GM19372 (cell line): ENCODE measurements around the gene ROCK1.
"Not testable (repeated sequence)": the region's sequence is repeated elsewhere in the genome, so short reads cannot be mapped to it uniquely, and the experiment has no call there.

Experiments used
- ATAC-seq: cut with Tn5 transposase; IDR thresholded peaks from one replicate; pipeline ENCODE4 v1.9.1; 2021; ENCODE audit warnings: mild to moderate bottlenecking, low read depth, moderate library complexity; ENCODE audit not compliant: unreplicated experiment

ROCK1 gene

DNA sequence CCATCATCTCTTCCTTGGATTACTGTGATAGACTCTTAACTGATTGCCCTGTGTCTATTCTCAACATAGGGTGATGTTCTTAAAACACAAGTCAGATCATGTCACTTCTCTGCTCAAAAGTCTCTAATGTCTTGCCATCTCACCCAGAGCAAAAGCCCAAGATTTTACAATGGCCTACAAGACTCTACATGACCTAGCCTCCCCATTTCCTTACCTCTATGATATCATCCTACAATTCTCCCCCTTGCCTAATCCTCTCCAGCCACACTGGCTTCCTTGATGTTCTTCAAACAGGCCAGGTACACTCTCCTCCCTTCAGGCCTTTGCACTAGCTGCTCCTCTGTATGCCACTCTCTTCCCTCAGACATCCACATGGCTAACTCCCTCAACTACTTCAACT, 55.1 kb downstream of the ROCK1 start:
- no peak for ATAC-seq

DNA sequence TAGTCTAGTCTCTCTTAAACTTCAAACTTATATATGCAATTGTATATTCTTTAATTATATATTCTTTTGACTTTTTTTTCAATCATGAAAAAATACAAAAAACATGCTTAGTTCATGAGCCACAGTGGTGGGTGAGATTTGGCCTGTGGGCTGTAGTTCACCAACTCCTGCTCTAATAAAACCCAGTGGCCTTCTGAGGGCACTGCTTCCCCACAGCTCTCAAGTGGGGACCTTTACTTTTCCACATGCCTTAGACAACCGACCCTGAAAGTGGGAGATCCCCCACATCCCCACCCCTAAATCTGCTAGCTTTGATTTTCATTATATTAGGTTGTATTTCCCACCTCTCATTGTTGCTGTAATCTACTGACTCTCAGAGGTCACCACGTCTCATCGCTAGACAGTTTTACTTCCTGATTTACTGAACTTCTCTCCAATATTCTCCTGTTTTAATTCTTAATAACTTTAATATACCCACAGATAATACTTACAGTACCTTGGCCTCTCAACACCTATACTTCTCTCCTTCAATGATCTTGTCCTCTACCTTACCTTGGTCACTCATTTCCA, 57.3 kb downstream of the ROCK1 start:
- ATAC-seq: no peak

DNA sequence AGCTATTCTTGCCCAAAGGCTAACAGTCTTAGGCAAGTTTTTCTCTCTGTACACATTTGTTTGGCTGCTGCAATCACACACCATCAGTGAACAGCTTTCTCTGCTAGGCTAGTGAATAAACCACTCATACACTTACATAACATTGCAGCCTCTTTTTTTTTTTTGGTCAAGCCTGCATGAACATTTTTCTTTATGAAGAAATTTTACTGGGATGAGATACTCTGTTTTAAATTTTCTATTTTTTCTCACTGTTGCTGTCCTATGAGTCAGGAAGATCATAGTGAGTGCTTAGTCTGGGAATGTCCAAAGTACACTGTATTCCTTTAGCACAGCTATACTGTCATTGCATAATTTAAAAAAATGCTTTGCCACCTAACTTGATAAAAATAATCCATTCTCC, 58.5 kb downstream of the ROCK1 start:
- no peak for ATAC-seq

DNA sequence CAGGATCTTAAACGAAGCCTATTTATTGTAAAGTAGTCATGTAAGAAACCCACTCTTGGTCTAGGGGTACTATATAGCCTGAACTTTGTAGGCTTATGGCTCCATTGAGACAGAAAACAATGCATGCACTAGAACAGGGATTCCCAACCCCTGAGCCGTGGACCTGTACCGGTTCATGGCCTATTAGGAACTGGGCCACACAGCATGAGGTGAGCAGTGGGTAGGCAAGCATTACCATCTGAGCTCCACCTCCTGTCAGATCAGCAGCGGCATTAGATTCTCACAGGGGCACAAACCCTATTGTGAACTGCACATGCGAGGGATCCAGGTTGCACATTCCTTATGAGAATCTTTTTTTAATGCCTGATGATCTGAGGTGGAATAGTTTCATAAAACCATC, 59.2 kb downstream of the ROCK1 start:
- ATAC-seq: no peak

DNA sequence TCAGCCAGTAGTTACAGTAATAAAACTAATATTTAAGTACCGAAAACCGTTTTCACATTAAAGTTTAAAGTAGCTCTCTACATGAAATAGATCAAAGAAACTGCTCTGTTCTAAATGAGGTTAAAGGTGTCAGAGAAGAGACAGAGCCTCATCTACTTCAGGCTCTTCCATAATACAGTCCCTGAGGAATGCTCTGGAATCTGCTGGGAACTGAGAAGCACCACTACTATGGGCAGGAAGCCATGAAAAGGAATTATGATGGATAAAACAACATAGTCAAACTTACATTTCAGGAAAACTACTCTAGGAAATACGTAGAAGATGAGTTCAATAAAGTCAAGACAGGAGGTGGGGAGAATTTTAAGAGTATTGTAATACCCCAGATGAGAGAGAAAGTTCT, 60.0 kb downstream of the ROCK1 start:
- ATAC-seq: no peak

DNA sequence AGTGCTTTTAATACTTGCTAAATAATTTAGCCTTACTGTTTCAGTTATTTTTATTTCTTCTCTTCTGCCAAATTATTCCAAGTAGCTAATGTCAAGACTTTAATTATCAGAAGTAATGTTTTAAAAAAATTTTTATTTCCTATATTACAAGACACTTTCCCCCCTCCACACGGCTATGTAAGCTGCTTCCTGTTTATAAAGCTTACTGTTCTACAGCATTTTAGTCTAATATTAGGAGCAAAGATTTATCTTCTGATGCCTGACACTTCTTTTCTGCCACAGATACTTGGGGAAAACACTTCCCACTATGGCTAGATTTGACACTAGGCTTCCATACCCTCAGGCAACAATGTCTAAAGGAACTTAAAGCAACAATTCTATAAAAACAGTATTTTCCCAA, 62.3 kb downstream of the ROCK1 start:
- no peak for ATAC-seq

DNA sequence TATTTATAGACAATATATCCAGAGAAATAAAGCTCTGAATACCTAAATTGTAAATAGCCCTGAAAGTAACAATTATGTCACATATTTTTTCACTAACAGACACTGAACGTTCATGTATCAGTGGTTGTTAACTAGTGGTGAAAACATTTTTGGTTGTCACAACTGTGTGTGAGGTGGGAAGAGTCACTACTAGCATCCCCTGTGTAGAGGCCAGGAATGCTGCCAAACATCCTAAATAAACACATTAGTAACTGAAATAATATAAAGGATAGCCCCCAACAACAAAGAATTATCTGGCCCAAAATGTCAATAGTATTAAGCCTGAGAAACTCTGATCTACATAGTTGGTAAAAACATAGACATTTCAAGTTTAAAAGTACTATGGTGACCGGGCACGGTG, 64.5 kb downstream of the ROCK1 start:
- no peak for ATAC-seq

DNA sequence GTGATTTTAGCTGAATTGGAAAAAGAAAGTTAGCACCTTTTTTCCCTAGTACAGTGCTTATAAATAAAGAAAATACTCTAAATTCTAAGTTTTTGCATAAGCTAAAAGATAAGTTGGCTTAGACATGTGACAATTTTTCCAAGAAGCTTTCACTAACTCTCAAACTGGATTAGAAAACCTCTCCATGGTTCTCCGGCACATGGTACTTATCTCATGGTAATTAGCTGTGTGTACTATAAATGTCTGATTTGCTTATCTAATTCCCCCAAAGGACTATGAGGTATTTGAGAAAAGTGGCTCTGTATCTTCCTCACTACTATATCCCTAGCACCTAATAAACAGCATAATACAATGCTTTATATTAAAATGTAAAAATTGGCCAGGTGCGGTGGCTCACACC, 71.1 kb downstream of the ROCK1 start:
- ATAC-seq: no peak

DNA sequence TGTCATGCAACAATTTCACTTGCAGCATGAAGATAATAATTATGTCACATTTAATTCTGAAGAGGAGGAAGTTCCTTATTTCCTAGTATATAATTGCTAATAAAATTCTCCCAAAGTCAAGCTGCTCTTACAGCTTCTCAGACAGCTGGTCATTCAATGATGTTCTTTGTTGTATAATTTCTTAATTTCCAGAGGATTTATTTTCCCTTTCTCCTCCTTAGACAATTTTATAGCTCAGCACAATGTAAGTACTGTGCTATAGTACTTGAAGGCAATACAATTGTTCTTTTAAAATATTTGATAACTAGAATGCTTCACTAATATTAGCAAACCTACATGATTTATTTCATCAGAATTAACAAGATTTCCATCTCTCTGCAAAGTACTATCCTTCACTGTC, 73.4 kb downstream of the ROCK1 start:
- ATAC-seq: no peak

DNA sequence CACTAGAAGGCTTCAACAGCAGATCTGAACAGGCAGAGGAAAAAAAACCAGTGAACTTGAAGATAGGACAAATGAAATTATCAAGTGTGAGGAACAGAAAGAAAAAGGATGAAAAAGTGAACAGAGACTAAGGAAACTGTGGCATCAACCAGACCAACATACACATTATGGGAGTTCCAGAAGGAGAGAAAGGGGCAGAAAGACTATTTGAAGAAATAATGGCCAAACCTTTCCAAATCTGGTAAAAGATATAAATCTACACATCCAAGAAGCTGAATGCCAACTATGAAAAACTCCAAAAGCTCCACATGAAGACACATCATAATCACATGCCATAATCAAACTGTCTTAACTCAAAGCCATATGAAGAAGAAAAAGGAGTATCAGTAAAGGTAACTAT, 79.8 kb downstream of the ROCK1 start:
- ATAC-seq: no peak

DNA sequence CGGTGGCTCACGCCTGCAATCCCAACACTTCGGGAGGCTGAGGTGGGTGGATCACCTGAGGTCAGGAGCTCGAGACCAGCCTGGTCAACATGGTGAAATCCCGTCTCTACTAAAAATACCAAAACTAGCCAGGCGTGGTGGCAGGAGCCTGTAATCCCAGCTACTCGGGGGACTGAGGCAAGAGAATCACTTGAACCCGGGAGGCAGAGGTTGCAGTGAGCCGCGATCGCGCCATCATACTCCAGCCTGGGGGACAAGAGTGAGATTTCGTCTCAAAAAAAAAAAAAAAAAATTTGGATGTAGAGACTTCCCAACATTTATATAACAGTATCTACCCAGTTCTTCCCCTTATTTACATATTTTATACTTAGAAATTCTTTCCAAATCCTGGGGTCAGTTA, 93.4 kb downstream of the ROCK1 start:
- ATAC-seq: not testable (repeated sequence)

DNA sequence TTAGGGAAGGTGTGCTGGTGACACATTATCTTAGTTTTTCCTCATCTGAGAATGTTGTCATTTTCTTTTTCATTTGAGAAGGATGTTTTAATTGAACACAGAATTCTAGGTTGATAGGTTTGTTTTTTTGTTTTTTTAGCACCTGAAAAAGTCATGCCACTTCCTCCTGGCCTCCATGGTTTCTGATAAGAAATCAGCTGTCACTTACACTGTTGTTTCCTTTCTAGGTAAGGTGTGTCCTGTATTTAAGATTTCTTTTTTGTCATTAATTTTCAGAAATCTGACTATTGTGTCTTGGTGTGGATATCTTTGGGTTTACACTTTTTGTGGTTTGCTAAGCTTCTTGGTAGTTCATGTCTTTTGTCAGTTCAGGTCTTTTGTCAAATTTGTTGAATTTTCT, 99.3 kb downstream of the ROCK1 start:
- ATAC-seq: no peak

DNA sequence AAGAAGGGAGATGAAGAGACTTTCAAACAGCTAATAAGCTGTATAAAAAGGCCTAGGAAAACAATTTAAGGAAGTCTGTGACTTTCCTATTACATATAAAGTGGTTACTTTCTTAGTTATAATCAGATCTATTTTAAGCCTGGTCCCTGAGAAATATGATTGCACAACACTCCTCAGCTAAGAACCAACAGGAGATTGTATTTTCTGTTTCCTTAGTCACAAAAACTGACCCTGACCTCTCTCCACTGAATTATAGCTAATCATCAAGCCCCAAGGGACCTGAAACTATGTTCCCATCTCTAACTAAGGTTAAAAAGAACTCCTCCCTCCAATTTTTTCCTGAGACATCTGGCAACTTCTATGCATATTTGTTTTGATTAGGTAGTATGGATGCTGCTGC, 106.9 kb downstream of the ROCK1 start:
- no peak for ATAC-seq

DNA sequence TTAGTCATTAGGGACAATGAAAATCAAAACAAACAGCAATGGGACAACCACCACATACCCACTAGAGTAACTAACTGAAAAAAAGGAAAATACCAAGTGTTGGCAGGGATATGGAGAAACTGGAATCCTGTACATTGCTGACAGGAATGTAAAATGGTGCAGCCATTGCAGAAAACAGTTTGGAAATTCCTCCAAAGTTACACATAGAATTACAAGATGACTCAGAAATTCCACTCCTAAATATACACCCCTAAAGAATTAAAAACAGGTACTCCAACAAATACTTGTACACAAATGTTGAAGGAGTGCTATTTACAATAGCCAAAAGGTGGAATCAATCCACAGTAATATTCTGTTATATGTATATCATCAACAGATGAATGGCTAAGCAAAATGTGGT, 110.9 kb downstream of the ROCK1 start:
- ATAC-seq: no peak

DNA sequence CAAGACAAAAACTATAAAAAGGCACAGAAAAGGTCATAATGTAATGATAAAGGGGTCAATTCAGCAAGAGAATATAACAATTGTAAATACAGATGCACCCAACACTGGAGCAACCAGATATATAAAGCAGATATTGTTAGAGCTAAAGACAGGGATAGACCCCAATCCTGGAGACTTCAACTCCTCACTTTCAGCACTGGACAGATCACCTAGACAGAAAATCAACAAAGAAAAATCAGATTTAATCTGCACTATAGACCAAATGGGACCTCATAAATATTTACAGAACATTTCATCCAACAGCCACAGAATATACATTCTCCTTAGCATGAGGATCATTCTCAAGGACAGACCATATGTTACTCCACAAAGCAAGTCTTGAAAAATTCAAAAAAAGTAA, 114.2 kb downstream of the ROCK1 start:
- no peak for ATAC-seq

DNA sequence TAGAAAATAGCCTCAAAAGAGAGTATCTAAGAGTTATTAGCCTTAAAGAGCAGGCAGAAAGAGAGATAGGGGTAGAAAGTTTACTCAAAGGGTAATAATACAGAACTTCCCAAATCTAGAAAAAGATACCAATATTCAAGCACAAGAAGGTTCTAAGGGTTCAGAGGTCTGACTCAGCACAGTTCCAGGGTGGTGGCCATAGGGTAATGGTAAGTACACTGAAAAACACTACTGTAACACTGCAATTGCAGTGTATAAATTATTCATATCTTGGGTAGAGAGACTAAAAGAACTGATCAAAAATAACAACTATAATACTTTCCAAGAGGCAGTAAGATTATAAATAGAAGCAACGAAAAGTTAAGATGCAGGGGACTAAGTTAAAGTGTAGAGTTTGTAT, 115.2 kb downstream of the ROCK1 start:
- no peak for ATAC-seq

DNA sequence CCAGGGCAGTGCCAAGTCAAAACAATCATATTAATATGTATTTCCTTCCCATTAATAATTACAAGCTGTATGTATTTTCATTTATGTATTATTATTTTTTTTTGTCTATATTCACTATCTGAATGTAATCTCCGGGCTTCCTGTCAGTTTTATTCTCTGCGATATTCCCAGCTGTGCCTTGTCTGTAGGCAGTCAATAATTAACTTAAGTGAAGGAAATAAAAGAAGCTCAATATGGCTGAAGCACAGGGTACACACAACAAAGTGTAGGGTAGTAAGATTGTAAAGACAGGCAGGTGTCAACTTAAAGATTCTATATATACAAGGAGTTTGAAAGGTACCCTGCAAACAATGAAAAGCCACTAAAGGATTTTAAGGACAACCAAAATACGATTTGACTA, 122.9 kb downstream of the ROCK1 start:
- no peak for ATAC-seq

DNA sequence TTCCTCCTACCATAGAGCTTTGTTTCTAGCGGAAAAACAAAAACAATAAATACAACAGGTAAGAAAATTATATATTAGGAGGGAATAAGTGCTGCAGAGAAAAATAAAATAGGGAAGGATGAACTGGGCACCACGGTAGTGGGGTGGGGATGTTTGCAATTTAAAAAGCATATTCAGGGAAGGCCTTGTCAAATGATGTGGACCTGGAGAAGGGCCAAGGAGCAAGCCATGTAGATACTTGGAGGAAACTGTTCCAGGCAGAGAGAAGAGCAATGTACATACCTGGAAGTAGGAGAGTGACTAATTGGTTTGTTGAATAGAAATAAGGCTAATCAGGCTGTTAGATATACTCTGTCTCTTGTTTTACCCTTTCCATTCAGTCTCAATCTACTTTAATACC, 136.5 kb downstream of the ROCK1 start:
- ATAC-seq: no peak

DNA sequence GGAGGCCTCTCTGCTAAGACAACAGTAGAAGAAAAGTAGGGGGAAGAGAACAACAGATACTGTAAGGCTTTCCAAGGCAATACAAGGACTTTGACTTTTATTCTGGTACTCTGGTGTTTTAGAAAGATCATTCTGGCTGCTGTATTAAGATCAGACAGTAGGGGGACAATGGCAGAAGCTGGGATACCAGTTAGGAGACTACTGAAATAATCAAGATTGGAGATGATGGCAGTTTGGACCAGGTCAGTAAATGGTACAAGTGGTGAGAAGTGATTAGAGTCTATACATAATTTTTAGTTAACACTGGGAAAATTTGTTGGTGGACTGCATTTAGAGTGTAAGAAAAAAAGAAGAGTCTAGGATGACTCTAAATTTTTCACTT, 139.7 kb downstream of the ROCK1 start:
- ATAC-seq: no peak

DNA sequence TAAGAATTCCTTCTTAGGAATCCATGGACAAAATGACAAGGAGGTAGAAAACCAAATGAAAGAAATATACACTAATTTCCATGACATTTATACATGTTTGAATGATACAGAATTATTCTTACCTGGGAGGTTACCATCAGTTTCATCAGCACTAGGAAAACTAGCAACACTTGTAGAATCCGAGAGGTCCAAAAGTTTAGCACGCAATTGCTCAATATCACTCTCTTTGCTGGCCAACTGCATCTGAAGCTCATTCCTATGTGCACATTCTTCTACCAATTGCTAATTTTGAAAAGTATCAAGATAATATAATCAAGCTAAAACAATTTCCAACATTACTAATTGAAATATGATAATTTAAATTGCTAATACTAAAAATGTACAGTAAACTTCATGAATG, 144.8 kb downstream of the ROCK1 start:
- ATAC-seq: no peak

DNA sequence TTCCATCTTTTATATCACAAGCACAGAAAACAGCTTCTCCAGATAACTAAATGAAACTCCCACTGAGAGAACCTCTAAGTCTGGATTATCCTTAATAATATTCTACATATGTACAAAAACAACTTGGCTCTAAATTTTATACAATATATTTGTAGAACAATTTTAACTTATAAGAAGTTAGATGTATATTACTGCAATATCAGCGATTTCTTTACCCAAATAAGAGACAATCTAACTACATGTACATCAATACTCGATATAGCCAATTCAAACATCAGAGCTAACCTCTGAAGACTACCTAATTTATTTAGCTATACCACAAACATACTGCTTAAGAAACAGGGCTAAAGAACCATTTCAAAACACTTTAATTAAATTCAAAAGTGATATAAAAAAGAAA, 148.6 kb downstream of the ROCK1 start:
- ATAC-seq: no peak

DNA sequence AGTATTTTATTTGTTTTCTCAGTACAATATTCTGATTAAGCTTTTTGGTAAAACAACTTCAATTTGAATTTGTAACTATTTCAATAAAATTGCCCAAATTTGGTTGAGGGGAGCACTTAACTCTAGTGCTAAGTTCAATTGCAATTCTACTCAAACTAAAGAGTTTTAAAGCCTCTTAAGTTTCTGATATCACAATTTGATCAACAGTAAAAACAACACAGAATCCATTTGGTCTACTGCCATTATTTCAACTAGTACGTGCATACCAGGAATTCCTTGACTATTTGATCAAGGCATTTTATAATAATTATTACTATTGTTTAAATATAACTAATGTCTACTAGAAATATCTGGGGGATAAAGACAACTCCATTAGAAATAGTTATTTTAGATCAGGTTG, 150.9 kb downstream of the ROCK1 start:
- ATAC-seq: no peak

DNA sequence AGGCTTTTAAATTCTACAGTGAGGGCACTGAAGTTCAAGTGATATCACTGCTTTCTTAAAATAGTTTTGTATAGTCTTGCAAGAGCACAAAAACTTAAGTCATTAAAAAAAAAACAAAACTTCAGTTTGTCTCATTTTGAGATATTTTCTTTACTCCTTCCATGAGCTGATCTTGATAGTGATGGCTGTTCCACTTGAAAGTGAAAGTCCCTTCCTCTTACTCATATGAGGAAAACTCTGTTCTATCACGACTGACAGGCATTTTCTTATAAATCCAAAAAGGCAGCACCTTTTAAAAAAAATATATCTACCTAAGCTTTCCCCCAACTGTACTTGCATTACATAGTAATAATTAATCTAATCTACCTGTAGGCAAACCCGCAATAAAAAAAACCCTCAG, 160.8 kb downstream of the ROCK1 start:
- not testable (repeated sequence) for ATAC-seq
